Body of pancreas (tissue), 4 donors: ENCODE data around the gene MAP3K7. TPM values are rescaled to one million over a fixed set of nuclear protein-coding genes. Genes with fewer than 3 reads are reported as not detected.

Source experiments
- ATAC-seq: fragments of 150-250 bp; one replicate; pipeline ENCODE4 v1.9.1; 2016
- DNase-seq, 4 donors: peaks; one replicate each; pipeline ENCODE4 v3.0.0-alpha.2; 2019
- H3K27ac ChIP-seq, 4 donors: fragments of 200-600 bp; sonication (generic); 1 replicate in 3 of 4; 2 replicates in 1 of 4; pipeline versions ENCODE4 v1.5.1 to v1.6.1; 2016 to 2019; ENCODE audit warnings: mild to moderate bottlenecking in 1 of 4, mixed read lengths in 1 of 4, moderate library complexity in 1 of 4
- H3K27me3 ChIP-seq, 2 donors: fragments of 200-600 bp; sonication (generic); one replicate each; pipeline ENCODE4 v1.6.0; 2016; ENCODE audit warnings: mild to moderate bottlenecking in 1 of 2
- H3K36me3 ChIP-seq, 2 donors: fragments of 200-600 bp; sonication (generic); replicated peaks in 1 of 2; 2 replicates each; pipeline ENCODE4 v1.5.1; 2016; ENCODE audit warnings: low read depth in 2 of 2; ENCODE audit not compliant: insufficient read depth in 1 of 2
- H3K4me1 ChIP-seq: fragments of 200-600 bp; sonication (generic); one replicate; pipeline ENCODE4 v1.6.0; 2016
- H3K4me3 ChIP-seq, 2 donors: fragments of 200-600 bp; sonication (generic); 1 replicate in 1 of 2; 2 replicates in 1 of 2; pipeline ENCODE4 v1.5.1; 2016 to 2019
- H3K9me3 ChIP-seq, 3 donors: fragments of 200-600 bp; sonication (generic); 1 replicate in 2 of 3; 2 replicates in 1 of 3; pipeline ENCODE4 v1.5.1; 2016
- POLR2A ChIP-seq, 3 donors: fragments of 450-650 bp; IDR thresholded peaks; one replicate each; pipeline ENCODE4 v1.6.1; 2016; ENCODE audit warnings: antibody characterized with exemption in 3 of 3, mild to moderate bottlenecking in 2 of 3
- WGBS, 2 donors: methylation state at CpG; one replicate each; pipeline ENCODE4 v1.1.5; 2017; 5-methylcytosine and 5-hydroxymethylcytosine counted together
- intact Hi-C: fragments of 100-400 bp; cut with DNase I; formaldehyde crosslinking; loops from one replicate; pipeline ENCODE4 v1.15.1; 2023
- total RNA-seq, 2 donors: library from RNA; depleted of rRNA; stranded (reverse); fragments of >200 nt; gene quantifications; one replicate each; pipeline ENCODE4 v1.1.0, GENCODE V29; 2016
- TF ChIP-seq, protein P1 (sequence below), 7 experiments: fragments of 450-650 bp in 4 of 7; fragments of 200-600 bp in 3 of 7; sonication (generic) in 3 of 7; IDR thresholded peaks; one replicate each; pipeline ENCODE4 v1.5.1; 2016 to 2019; ENCODE audit warnings: antibody characterized with exemption in 7 of 7

Gene MAP3K7
- total RNA-seq, 2 donors from 2014 or later: 7.3 to 16.1 TPM

DNA sequence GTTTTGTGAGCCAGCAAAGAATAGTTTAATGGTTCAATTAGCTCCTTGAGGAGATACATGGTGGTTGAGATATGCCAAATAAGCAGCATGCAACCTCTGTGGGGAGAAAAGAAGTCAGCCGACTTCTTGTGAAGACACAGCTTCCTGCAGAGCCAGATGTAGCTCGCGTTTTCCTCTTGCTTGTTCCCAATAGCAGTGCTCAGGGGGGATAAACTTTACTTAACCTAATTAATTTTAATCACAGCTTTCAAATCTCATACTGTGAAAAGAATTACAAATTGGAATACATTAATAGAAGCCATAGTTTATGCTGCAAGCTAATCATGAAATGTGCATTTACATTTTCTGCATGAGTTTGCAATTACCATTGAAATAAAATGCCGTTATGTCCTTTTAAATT lies 106.2 kb downstream of the MAP3K7 start:
- 69 to 89% methylated on average over 4 of the region's 4 CpGs for WGBS, 2 donors
- H3K4me1 ChIP-seq: peaks cover 3% of the 10 kb centered on the region
- ATAC-seq (no peak), DNase-seq (no peak)
- no peaks in the 10 kb centered on the region for H3K9me3 ChIP-seq
- H3K27ac ChIP-seq: no peak overlapping the region
- intact Hi-C loops: no loop called here
- no peak overlapping the region for H3K4me3 ChIP-seq
- TF ChIP-seq, protein P1, sequence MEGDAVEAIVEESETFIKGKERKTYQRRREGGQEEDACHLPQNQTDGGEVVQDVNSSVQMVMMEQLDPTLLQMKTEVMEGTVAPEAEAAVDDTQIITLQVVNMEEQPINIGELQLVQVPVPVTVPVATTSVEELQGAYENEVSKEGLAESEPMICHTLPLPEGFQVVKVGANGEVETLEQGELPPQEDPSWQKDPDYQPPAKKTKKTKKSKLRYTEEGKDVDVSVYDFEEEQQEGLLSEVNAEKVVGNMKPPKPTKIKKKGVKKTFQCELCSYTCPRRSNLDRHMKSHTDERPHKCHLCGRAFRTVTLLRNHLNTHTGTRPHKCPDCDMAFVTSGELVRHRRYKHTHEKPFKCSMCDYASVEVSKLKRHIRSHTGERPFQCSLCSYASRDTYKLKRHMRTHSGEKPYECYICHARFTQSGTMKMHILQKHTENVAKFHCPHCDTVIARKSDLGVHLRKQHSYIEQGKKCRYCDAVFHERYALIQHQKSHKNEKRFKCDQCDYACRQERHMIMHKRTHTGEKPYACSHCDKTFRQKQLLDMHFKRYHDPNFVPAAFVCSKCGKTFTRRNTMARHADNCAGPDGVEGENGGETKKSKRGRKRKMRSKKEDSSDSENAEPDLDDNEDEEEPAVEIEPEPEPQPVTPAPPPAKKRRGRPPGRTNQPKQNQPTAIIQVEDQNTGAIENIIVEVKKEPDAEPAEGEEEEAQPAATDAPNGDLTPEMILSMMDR (IDR thresholded peaks at IDR 0.05): no peak
- TF ChIP-seq POLR2A (IDR thresholded peaks at IDR 0.05): no peak
- no peaks in the 10 kb centered on the region for H3K27me3 ChIP-seq
- no peaks in the 10 kb centered on the region for H3K36me3 ChIP-seq

DNA sequence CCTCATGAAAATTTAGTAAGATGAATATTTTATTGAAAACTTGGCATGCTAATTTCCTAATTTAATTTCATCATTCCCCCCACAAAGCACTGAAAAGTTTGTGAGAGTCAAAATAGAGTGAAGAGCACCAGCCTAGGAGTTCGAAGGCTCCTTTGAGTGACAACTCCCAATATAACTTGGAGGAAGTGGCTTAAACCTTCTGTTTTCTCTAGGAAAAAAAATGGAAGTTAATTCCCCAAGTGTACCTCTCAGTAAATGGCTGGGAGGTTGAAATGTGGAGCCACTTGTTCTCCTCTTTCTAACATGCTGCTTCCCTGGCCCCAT lies 107.3 kb downstream of the MAP3K7 start:
- Histone ChIP-seq H3K9me3 (no peaks in the 10 kb centered on the region), H3K27me3 (no peaks in the 10 kb centered on the region), H3K4me3 (no peak overlapping the region), H3K4me1 (peaks cover 3% of the 10 kb centered on the region), H3K27ac (no peak overlapping the region), H3K36me3 (no peaks in the 10 kb centered on the region)
- intact Hi-C loops: no loop called here
- no peak for ATAC-seq
- TF ChIP-seq, protein P1 (IDR thresholded peaks at IDR 0.05): no peak
- TF ChIP-seq POLR2A (IDR thresholded peaks at IDR 0.05): no peak
- 67 to 88% methylated on average over 1 of the region's 1 CpG for WGBS, 2 donors
- no peak for DNase-seq

DNA sequence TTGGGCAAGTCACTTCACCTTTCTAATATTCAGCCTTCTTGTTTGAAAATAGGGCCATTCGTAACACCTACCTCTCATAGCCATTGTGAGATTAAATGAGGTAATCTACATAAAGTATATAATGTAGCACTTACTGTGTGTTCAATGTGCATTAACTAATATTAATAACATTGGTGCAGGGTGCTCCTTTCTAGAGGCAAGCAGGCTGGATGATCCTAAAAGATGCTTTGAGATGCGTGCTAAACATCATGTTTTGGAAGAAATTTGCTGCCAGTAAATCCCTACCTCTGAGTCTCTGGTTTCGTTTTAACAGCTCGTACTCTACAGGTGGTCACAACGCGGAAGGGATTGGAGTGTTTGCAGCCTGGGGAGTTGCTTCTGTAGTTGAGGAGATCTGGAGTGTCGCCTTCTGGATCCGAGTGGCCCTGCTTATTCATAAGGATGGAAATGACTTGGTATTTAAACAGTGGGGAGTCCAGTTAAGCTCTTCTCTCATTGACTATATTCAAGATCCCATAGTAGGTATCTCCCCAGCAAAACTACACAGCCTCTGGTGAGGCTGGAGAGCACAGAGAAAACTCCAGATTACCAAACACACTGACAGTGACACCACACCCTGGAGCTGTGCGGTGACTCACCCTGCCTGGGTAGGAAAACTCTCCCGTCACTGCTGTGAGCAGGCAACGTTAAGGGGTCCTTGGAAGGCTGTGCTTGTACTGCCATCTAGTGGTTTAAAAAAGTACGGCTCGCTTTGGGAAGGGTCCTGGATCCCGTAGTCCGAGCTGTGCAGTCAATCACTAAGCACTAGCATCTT lies 107.9 kb downstream of the MAP3K7 start:
- H3K9me3 ChIP-seq: no peaks in the 10 kb centered on the region
- peak; percentile 99 for ATAC-seq
- DNase-seq: peak; percentile 82 to 92 (median 88)
- H3K27ac ChIP-seq: no peak overlapping the region
- intact Hi-C loops: no loop called here
- TF ChIP-seq, protein P1 (IDR thresholded peaks at IDR 0.05): peak; percentile 72 to 95 (median 88)
- TF ChIP-seq POLR2A (IDR thresholded peaks at IDR 0.05): no peak
- no peak overlapping the region for H3K4me3 ChIP-seq
- H3K4me1 ChIP-seq: peaks cover 3% of the 10 kb centered on the region
- H3K27me3 ChIP-seq: no peaks in the 10 kb centered on the region
- H3K36me3 ChIP-seq: no peaks in the 10 kb centered on the region
- 37% methylated on average over 15 of the region's 15 CpGs for WGBS, 2 donors

DNA sequence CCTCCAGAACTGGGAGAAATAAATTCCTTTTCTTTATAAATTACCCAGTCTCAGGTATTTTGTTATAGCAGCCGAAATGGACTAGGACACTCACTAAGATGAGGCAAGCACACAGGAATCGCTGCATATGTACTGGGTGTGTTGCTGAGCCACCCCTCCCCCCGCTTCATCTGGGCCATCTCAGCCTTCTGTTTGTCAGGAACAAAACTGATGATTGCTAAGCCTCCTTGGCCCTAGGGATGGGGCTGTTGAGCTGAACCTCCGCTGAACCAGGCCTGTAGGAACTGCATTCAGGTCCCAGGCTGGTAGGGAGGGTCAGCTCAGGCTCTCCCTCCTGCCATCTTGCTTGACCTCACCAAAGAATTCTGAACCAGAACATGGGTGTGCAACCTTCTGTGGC lies 108.6 kb downstream of the MAP3K7 start:
- Histone ChIP-seq H3K4me3 (no peak overlapping the region), H3K9me3 (no peaks in the 10 kb centered on the region), H3K27me3 (no peaks in the 10 kb centered on the region), H3K27ac (no peak overlapping the region), H3K4me1 (peaks cover 3% of the 10 kb centered on the region), H3K36me3 (no peaks in the 10 kb centered on the region)
- DNase-seq (no peak), ATAC-seq (no peak)
- WGBS, 2 donors: 78 to 84% methylated on average over 4 of the region's 4 CpGs
- TF ChIP-seq, protein P1 (IDR thresholded peaks at IDR 0.05): no peak
- no peak for TF ChIP-seq POLR2A (IDR thresholded peaks at IDR 0.05)
- intact Hi-C loops: no loop called here

DNA sequence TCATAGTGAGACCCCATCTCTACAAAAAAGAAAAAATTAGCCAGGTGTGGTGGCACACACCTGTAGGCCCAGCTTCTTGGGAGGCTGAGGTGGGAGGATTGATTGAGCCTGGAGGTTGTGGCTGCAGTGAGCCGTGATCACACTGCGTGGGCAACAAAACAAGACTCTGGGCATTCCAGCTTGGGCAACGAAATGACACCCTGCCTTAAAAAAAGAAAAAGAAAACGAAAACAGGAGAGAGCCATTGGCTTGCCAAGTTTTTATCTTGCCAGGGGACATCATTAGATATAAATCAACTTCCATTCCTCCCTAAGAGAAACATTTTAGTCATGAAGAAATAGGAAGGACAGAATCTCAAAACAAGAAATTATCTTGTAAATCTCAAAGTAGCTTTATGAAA lies 109.5 kb downstream of the MAP3K7 start:
- Histone ChIP-seq H3K9me3 (no peaks in the 10 kb centered on the region), H3K4me3 (no peak overlapping the region), H3K4me1 (peaks cover 3% of the 10 kb centered on the region), H3K36me3 (no peaks in the 10 kb centered on the region), H3K27me3 (no peaks in the 10 kb centered on the region), H3K27ac (no peak overlapping the region)
- intact Hi-C loops: no loop called here
- DNase-seq (no peak), ATAC-seq (no peak)
- 63 to 77% methylated on average over 4 of the region's 4 CpGs for WGBS, 2 donors
- TF ChIP-seq, protein P1 (IDR thresholded peaks at IDR 0.05): no peak
- no peak for TF ChIP-seq POLR2A (IDR thresholded peaks at IDR 0.05)
